Activated CD8-positive, alpha-beta memory T cell treated with anti-CD3 and anti-CD28 coated beads for 4 hours (primary cell): ENCODE measurements around the gene HADH.
A peak's percentile ranks its signal among the peaks of the same experiment; 100 is the strongest.

Experiments
- DNase-seq, 2 donors: peaks; one replicate each; pipeline ENCODE4 v3.0.0-alpha.2; 2020; ENCODE audit warnings: low read depth in 2 of 2

HADH gene

DNA sequence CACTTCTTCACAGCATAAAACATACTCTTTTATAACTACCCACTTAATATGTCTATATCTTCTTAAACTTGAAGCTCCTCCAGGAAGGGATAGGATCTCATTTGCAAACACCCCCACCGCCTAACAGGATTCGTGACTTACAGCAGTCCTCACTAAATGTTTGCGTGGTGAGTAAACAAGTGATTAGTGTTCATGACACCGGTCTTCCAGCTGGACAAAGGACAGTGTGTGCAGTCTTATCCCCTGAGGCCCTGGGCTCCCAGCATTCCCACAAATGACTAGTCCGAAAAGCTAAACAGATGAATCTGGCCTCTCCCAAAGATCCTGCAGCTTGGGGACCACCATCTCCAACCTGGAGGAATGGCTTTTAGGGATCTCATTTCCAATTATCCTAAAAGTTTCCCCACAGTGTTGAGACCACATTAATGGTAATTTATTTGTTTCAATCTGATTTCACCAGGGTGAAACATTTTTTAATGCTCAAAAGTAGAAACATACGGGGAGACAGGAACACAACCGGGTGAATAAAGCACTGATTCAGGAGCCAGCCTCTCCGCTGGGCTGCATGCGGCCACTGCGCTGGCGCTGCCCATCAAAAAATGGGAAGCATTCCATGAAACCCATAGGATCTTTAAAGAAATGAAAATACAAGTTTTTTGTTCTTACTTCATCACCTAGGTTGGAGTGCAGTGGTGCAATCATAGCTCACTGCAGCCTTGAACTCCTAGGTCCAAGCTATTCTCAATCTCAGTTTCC is 69.2 kb downstream of the HADH start:
- no peak for DNase-seq

DNA sequence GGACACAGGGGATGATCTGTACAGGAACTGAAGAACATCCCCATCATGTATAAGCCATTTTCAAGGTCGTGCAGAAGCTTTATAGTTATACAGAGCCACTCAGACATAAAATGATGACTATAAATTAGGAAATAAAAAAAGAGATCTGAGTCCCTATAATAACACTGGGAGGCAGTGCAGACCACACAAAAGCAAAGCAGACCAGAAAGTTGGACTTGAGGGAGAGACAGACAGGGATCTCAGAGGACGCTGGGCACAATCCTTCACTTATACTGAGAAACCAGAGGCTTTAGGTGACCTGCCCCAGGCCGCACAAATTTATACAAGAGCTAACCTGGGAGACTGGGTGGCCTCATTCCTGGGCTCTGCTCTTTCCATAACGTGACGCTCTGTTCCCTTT is 70.5 kb downstream of the HADH start:
- no peak for DNase-seq

DNA sequence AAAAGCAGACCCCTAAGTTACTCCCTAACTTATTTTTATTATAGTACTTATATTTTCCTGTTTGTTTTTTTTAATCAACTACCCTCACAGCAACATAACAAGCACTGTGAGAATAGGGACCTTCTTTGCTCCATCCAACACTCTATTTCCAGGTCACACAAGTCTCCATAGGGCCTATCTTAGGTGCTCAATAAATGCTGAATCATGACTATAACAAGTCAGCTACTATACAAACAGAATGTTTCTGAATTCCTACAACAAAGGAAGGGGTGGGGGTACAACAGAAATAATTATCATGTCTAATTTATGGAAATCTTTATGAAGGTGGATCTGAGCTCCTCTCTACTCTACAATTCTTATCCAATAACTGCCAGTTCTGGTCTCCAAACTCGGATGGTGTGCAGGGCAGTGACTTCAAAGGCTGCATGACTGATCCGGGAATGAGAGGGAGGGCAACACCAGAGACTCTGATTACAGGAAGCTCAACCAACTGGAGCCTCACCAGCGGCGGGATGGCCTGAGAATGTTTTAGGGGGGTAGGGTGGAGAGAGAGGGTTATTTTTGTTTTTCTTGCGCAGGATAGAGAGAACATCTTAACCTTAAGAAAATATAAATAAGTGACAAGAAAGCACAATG is 71.1 kb downstream of the HADH start:
- no peak for DNase-seq

DNA sequence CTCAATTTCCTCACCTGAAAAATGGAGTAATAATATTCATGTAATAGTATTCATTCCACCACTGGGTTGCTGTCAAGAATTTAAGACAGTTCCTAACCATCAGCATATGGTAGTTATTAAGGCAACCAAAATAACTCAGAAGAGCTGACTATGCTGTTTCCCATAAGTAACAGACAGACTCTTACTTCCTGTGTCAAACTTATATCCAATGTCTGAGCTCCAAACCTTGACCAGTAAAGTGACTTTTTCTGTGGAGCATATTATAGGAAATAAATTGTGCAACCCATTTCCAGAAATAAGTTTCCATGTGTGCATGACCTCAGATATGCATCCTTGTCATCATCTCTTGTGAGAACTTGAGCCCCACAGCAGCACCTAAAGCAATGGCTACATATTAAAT is 78.8 kb downstream of the HADH start:
- no peak for DNase-seq

DNA sequence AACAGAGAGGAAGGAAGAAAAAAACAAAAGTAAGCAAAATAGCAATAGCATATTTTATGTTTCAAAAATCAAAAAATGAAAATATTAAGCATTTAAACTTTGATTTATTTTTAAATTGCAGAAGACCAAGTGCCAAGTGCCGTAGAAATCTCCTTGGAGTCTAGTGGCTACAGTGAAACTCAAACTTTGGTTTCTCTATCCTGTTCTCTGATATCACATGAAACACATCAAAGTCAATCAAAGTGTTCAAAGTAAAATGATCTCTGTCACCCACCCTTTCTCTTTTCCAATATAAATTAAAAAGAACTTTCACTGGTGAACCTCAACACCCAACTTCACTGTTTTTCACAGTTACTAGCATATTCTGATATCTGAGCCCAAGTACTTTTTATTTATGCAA is 81.1 kb downstream of the HADH start:
- no peak for DNase-seq

DNA sequence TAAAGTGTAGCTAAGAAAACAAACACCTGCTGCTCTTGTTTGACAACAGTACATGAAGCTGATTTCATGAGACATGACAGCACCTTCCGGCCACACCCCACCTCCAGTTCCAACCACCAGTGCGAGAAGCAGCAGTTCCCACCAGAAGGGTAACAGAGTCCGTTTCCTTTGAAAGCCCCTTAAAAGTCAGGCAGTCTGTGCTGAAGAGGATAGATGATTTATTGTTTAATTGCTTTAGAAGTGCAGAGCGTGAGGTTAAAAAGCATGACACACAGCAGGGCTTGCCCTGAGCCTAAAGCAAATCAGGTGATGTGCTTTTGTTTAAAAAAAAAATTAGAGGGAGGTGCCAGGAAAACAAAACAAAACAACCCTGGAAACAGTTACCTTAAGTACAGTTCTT is 82.6 kb downstream of the HADH start:
- peak; percentile 30 to 49 for DNase-seq

DNA sequence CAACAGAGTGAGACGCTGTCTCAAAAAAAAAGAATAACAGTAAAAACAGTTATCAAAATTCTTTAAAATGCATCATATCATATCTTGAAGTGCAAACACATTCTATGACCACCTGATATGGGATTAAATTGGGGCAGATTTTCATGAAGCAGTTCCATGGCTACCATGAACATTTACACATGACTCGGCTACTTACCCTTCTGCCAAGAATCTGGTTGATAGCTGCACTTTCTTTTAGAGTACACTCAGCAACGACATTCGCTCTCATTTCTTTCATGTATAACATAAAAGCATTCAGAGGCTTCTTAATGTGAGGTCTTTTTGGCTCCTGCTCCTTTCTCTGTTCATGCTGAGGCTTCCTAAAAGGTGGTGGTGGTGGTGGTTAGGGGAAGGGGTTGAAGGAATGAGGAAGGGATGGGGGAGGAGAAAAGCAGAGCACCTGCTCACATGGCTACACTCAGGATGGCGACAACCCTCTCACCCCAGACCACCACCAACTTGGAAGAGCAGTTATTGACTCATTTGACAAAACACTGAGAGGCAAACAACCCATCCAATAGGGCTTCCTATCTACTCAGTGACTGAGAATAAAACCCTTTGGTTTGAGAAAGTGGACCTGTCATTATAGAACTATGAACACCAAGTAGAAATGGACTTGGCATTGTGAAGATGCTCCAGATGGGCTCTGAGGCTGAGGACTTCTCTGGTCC is 88.5 kb downstream of the HADH start:
- DNase-seq, result no peak

DNA sequence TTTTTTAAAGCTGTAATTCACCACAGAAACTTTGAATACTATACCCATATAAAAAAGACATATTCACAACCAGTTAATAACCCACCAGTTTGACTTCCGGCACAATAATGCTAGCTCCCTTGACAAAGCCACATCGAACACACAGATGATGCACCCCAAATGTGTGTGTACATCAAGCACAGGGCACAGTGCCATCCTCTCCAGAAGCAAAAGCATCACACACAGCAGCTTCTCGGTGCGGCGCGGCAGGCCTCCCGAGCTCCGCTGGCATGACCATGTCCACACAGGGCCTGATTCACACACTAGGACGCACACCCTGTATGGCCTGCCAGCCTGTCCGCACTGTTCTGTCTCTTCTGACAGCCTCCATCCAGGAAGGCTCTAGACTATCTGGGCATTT is 91.1 kb downstream of the HADH start:
- DNase-seq, result peak in 1 of 2 donors; percentile 11

DNA sequence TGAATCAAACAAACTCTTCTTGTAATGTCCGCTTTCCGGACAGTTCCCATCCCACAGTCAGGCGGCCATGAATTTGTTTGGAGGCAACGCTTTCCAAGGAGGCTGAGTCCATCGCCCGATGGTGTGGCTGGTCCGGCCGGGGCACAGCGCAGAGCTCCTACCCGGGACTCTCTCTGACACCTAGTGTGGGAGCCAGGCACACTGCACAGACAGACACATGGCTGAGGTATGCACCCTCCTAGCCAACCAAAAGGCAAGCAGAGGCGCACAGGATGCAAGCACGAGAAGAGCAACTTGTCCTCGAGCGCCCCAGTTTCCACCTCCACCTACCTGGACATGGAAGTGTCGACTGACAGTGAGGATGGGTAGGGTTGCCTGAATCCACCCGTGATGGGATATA is 91.6 kb downstream of the HADH start:
- no peak for DNase-seq
